ENCODE data around the gene ANO2.

DNA sequence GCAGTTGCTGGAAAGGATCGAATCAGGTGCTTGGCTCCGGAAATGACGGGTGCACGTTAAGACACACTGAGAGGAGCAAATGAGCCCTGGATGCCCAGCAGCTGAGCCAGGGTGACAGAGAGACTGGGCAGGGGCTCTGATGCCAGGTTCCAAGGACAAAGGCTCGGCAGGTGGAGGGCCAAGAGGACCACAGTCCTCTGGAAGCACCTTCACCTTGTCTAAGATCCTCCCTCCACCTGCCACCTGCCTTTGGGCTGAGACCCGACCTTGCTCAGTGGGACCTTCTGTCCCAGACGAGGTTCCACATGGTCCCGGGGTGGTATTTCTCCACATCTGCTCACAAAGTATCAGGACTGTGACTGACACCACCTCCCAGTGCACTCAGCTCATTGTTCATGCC, 1.0 kb downstream of the ANO2 start:
- TF ChIP-seq CTCF (IDR thresholded peaks at IDR 0.05; ENCODE audit: low read depth, low read length, poor library complexity, severe bottlenecking): no peak
- TF ChIP-seq EZH2phosphoT487 (IDR thresholded peaks at IDR 0.05; ENCODE audit: borderline replicate concordance, low read length): no peak

Data from DOHH2 (cell line).